K562 (cell line): Measurements from ENCODE around the gene TP53TG5. TPM values are rescaled to one million over a fixed set of nuclear protein-coding genes. Genes with fewer than 3 reads are reported as not detected.

Experiments used
- ATAC-seq: fragments of 200-7000 bp; cut with Tn5 transposase; 3 replicates; pipeline ENCODE4 v1.9.1; 2020; ENCODE audit warnings: moderate library complexity
- BruUV-seq: library from RNA; stranded (reverse); fragments of 400-500 nt; replicated peaks from 2 replicates; lab custom pipeline; 2021; lab: Mats Ljungman, UMichigan
- CTCF ChIA-PET: fragments of 300-600 bp; formaldehyde crosslinking; extraction: SDS; loops from one replicate; lab custom pipeline; 2021; ENCODE audit warnings: low intra/inter-chr PET ratio; lab: Yijun Ruan, JAX
- POLR2A ChIA-PET: fragments of 300-600, 350-650 bp; sonication (Branson Sonifier 250); formaldehyde crosslinking; extraction: SDS; loops from one replicate; lab custom pipeline; 2021; ENCODE audit warnings: antibody characterized with exemption, inconsistent platforms; lab: Yijun Ruan, JAX
- DNase-seq, 4 experiments: peaks; one replicate each; pipeline versions ENCODE4 v3.0.0 to v3.0.0-alpha.2; 2011 to 2018; ENCODE audit warnings: low spot score in 3 of 4, mixed read lengths in 3 of 4; ENCODE audit errors: extremely low read depth in 1 of 4
- FAIRE-seq: peaks from 2 replicates; lab custom pipeline; 2011; peaks lifted over from hg19 to GRCh38; lab: Jason Lieb, UNC
- H2AFZ ChIP-seq: 2 replicates; pipeline ENCODE4 v1.6.0; 2011; ENCODE audit warnings: low read depth, low read length, control low read depth, inconsistent platforms
- H3K27ac ChIP-seq: fragments of 200-600 bp; 3 replicates; pipeline ENCODE4 v1.8.0; 2011; ENCODE audit warnings: low read depth, mild to moderate bottlenecking, control low read depth, inconsistent platforms, low read length, moderate library complexity, mixed read lengths; ENCODE audit errors: extremely low read depth
- H3K27me3 ChIP-seq, 2 experiments: fragments of 300-600 bp in 1 of 2; 2 replicates in 1 of 2; 3 replicates in 1 of 2; pipeline versions ENCODE4 v1.6.0 to v1.8.0; 2011; ENCODE audit warnings: inconsistent platforms in 2 of 2, low read length in 2 of 2, mild to moderate bottlenecking in 1 of 2, mixed read lengths in 1 of 2, moderate library complexity in 1 of 2; ENCODE audit not compliant: control insufficient read depth in 2 of 2, insufficient read depth in 2 of 2
- H3K36me3 ChIP-seq: fragments of 300-600 bp; 3 replicates; pipeline ENCODE4 v1.8.0; 2011; ENCODE audit warnings: mild to moderate bottlenecking, low read length, inconsistent platforms; ENCODE audit not compliant: control insufficient read depth, insufficient read depth
- H3K4me1 ChIP-seq, 2 experiments: fragments of 200-600 bp in 1 of 2; replicated peaks in 1 of 2; 2 replicates in 1 of 2; 3 replicates in 1 of 2; pipeline versions ENCODE4 v1.5.1 to v1.8.0; 2011; ENCODE audit warnings: inconsistent platforms in 2 of 2, low read length in 2 of 2, mild to moderate bottlenecking in 1 of 2, mixed read lengths in 1 of 2, moderate library complexity in 1 of 2; ENCODE audit not compliant: control insufficient read depth in 2 of 2, insufficient read depth in 2 of 2
- H3K4me2 ChIP-seq: 2 replicates; pipeline ENCODE4 v1.6.1; 2011; ENCODE audit warnings: low read length, control low read depth, inconsistent platforms, mixed read lengths; ENCODE audit not compliant: insufficient read depth
- H3K4me3 ChIP-seq: fragments of 200-600 bp; sonication (generic), shearing (Covaris generic); 2 replicates; pipeline ENCODE4 v1.5.1; 2016; ENCODE audit warnings: control low read depth, inconsistent platforms
- H3K79me2 ChIP-seq: fragments of 200-600 bp; 3 replicates; pipeline ENCODE4 v1.8.0; 2011; ENCODE audit warnings: low read length, inconsistent platforms; ENCODE audit not compliant: control insufficient read depth, insufficient read depth
- H3K9ac ChIP-seq, 2 experiments: 2 replicates each; pipeline versions ENCODE4 v1.6.0 to v1.6.1; 2011; ENCODE audit warnings: low read depth in 2 of 2, low read length in 2 of 2, control low read depth in 1 of 2, inconsistent platforms in 1 of 2, mild to moderate bottlenecking in 1 of 2, mixed read lengths in 1 of 2; ENCODE audit not compliant: insufficient read depth in 1 of 2
- H3K9me1 ChIP-seq: one replicate; pipeline ENCODE4 v1.6.0; 2011; ENCODE audit warnings: inconsistent platforms, mild to moderate bottlenecking, low read length, moderate library complexity; ENCODE audit not compliant: control insufficient read depth, insufficient read depth
- H3K9me3 ChIP-seq: replicated peaks from 2 replicates; pipeline ENCODE4 v1.5.1; 2011; ENCODE audit warnings: low read depth, low read length, inconsistent platforms; ENCODE audit not compliant: control insufficient read depth, insufficient read depth
- H4K20me1 ChIP-seq: replicated peaks from 2 replicates; pipeline ENCODE4 v1.6.1; 2011; ENCODE audit warnings: low read length, inconsistent platforms, mixed read lengths; ENCODE audit not compliant: control insufficient read depth, insufficient read depth
- ATF7 ChIP-seq: fragments of 450-650 bp; IDR thresholded peaks from 2 replicates; pipeline ENCODE4 v1.7.1; 2014; ENCODE audit warnings: mild to moderate bottlenecking, moderate library complexity
- BRCA1 ChIP-seq, 2 experiments: fragments of 450-650 bp in 1 of 2; sonication (generic) in 1 of 2; formaldehyde crosslinking in 1 of 2; IDR thresholded peaks; 2 replicates each; pipeline versions ENCODE4 v1.5.0 to v1.6.1; 2017 to 2020; ENCODE audit warnings: mild to moderate bottlenecking in 1 of 2, missing genetic modification reagents in 1 of 2
- CHD2 ChIP-seq: IDR thresholded peaks from 2 replicates; pipeline ENCODE4 v1.6.1; 2011; ENCODE audit warnings: low read depth, low read length
- CREB1 ChIP-seq, 2 experiments: sonication (generic) in 1 of 2; formaldehyde crosslinking in 1 of 2; IDR thresholded peaks; 2 replicates each; pipeline versions ENCODE4 v1.6.1 to v1.8.0; 2012 to 2022; ENCODE audit warnings: inconsistent platforms in 1 of 2, mild to moderate bottlenecking in 1 of 2, missing genetic modification reagents in 1 of 2, moderate library complexity in 1 of 2
- GABPB1 ChIP-seq: sonication (generic); formaldehyde crosslinking; IDR thresholded peaks from 2 replicates; pipeline ENCODE4 v1.8.0; 2022; ENCODE audit warnings: mild to moderate bottlenecking, missing genetic modification reagents
- KAT7 ChIP-seq: sonication (generic); formaldehyde crosslinking; IDR thresholded peaks from 2 replicates; pipeline ENCODE4 v1.8.0; 2022; ENCODE audit warnings: missing genetic modification reagents, mild to moderate bottlenecking, borderline replicate concordance
- LCOR ChIP-seq: sonication (generic); formaldehyde crosslinking; IDR thresholded peaks from 2 replicates; pipeline ENCODE4 v1.8.0; 2022; ENCODE audit warnings: mild to moderate bottlenecking, missing genetic modification reagents
- TFAP4 ChIP-seq: sonication (generic); formaldehyde crosslinking; IDR thresholded peaks from 2 replicates; pipeline ENCODE4 v1.8.0; 2022; ENCODE audit warnings: missing genetic modification reagents, mild to moderate bottlenecking, moderate library complexity, borderline replicate concordance
- UBTF ChIP-seq, 2 experiments: IDR thresholded peaks; 2 replicates each; pipeline ENCODE4 v1.6.1; 2012; ENCODE audit warnings: improper control_type of control experiment in 2 of 2, low read depth in 2 of 2, low read length in 2 of 2, borderline replicate concordance in 1 of 2
- ZFP91 ChIP-seq: sonication (generic); formaldehyde crosslinking; IDR thresholded peaks from 2 replicates; pipeline ENCODE4 v1.8.0; 2022; ENCODE audit warnings: mild to moderate bottlenecking, missing genetic modification reagents
- ZNF324 ChIP-seq: fragments of 250-450 bp; sonication (Bioruptor Pico); IDR thresholded peaks from 2 replicates; pipeline ENCODE4 v1.4.0; 2020; ENCODE audit warnings: mild to moderate bottlenecking
- WGBS: fragments of 100-300 bp; shearing (Covaris generic); methylation state at CpG from one replicate; pipeline ENCODE4 v1.1.6; 2016; ENCODE audit warnings: low coverage, mixed read lengths; ENCODE audit not compliant: insufficient coverage; ENCODE audit errors: missing lambda C conversion rate; 5-methylcytosine and 5-hydroxymethylcytosine counted together
- in situ Hi-C: fragments of 300-500 bp; cut with MboI; formaldehyde crosslinking; loops from 4 replicates; pipeline ENCODE4 v1.15.0; 2018; ENCODE audit warnings: inconsistent platforms, mixed read lengths
- intact Hi-C: fragments of 100-400 bp; cut with micrococcal nuclease; formaldehyde crosslinking; loops from 2 replicates; pipeline ENCODE4 v1.14.2; 2022
- polyA plus RNA-seq, 8 experiments: library from polyadenylated mRNA; depleted of rRNA in 4 of 8; stranded (reverse) in 5 of 8; unstranded in 3 of 8; fragments of >200 nt; fragmentation: Nextera tagmentation in 2 of 8; fragmentation: Illumina TruSeq in 1 of 8; extraction: Ambion mirVana in 2 of 8; extraction: Trizol in 1 of 8; gene quantifications; 2 replicates each; pipeline versions ENCODE4 v1.2.1 to v1.2.3, GENCODE V29; 2011 to 2014; ENCODE audit warnings: inconsistent platforms in 1 of 8, missing spikeins in 1 of 8
- total RNA-seq, 7 experiments: library from RNA; depleted of rRNA in 6 of 7; stranded (reverse); fragments of >200 nt in 6 of 7; fragmentation: Illumina TruSeq in 2 of 7; extraction: Trizol in 2 of 7; gene quantifications; 2 replicates each; pipeline versions ENCODE4 v1.2.1 to v1.2.3, GENCODE V29; 2011 to 2021; ENCODE audit warnings: low replicate concordance in 1 of 7

The TP53TG5 gene
- total and polyA plus RNA-seq, 9 of the 15 experiments (the other 6 are each of a cell fraction or from before 2014, with no cell fraction given): 0.04 to 0.05 (median 0.04) TPM; not detected in 6

GRCh38 chr20:45407067-45407745 lies 29.1 kb upstream of the TP53TG5 start:
- Histone ChIP-seq H3K9ac (peak overlapping the region; percentile 72 to 89; a peak in 3 of 4 replicates), H3K4me2 (peak overlapping the region; percentile 90), H2AFZ (peak overlapping the region; percentile 96), H3K79me2 (peaks cover 17% of the 10 kb centered on the region; the same call in 2 of the 3 replicates), H3K27me3 (no peaks in the 10 kb centered on the region; a peak in 1 of 5 replicates), H3K9me3 (no peaks in the 10 kb centered on the region), H4K20me1 (no peaks in the 10 kb centered on the region), H3K9me1 (no peaks in the 10 kb centered on the region), H3K27ac (peak overlapping the region; percentile 61; the same call in 1 of the 3 replicates), H3K4me1 (peaks cover 23 to 25% of the 10 kb centered on the region in 2 experiments; a peak in 4 of 5 replicates), H3K36me3 (peaks cover 19% of the 10 kb centered on the region), H3K4me3 (peak overlapping the region; percentile 70)
- DNase-seq (peak; percentile 25 to 52 (median 42)), FAIRE-seq (no peak), ATAC-seq (peak; percentile 59)
- ChIA-PET POLR2A (interaction anchor here (0.6 to 1.5 kb wide), 5 partner anchors 9 to 36 kb away, joined by 3 to 9 read pairs (median 3); partner anchors contain the start of gene PIGT), CTCF (no interaction called here)
- 24% methylated on average over 24 of the region's 30 CpGs for WGBS
- in situ Hi-C loops (no loop called here), intact Hi-C loops (no loop called here)
- peak; percentile 59; the same call in 1 of the 2 replicates for TF ChIP-seq KAT7
- TF ChIP-seq TFAP4: peak; percentile 30; the same call in 1 of the 2 replicates
- TF ChIP-seq BRCA1 (IDR thresholded peaks at IDR 0.05): no peak
- no peak for TF ChIP-seq BRCA1 (CRISPR knock-in tag; IDR thresholded peaks at IDR 0.05)
- peak in 1 of 2 experiments; percentile 77; a peak in 2 of 4 replicates for TF ChIP-seq UBTF (IDR thresholded peaks at IDR 0.05; ENCODE audit: borderline replicate concordance in 1 of 2, low read depth in 2 of 2, low read length in 2 of 2)
- no peak for TF ChIP-seq ZFP91 (CRISPR knock-in tag)
- no peak for TF ChIP-seq ZNF324 (CRISPR knock-in tag)
- TF ChIP-seq ATF7: 0 out of 2 replicates have a peak, but pooled peaks have one; percentile 11
- TF ChIP-seq CHD2: peak; percentile 36; the same call in 1 of the 2 replicates
- no peak for TF ChIP-seq CREB1 (IDR thresholded peaks at IDR 0.05)
- TF ChIP-seq CREB1 (CRISPR knock-in tag; IDR thresholded peaks at IDR 0.05): 0 out of 2 replicates have a peak, but pooled peaks have one; percentile 22
- TF ChIP-seq LCOR (CRISPR knock-in tag): 0 out of 2 replicates have a peak, but pooled peaks have one; percentile 42
- TF ChIP-seq GABPB1: 0 out of 2 replicates have a peak, but pooled peaks have one; percentile 21
- BruUV-seq: TSS peak; percentile 38
